ENCODE measurements around the gene OR7C1.
"Not testable (repeated sequence)": the region's sequence is repeated elsewhere in the genome, so short reads cannot be mapped to it uniquely, and the experiment has no call there.

The OR7C1 gene

DNA sequence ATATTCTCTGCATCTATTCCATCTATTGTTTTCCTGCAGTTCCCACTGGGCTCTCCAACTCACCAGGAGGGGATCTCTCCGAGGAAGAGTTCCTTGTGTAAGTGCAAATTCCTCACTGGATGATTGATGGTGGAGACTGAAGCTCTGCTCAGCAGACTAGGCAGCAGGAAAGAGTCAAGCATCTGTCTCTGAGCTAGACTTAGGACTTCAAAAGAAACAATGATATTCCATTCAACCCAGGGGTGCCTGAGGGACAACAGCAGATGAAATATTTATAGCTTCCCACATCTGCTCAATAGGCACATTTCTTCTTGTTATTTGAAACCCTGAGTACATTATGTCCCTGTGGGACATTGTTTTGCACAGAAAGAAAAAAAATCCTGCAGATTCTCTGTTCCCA, at the start of gene OR7C1, which contains the start of gene OR7A5:
OR7C1 (minus strand) TSS at position 175 of the 400 bp plus-strand sequence. CDS start 35,049 bp downstream, outside the sequence.
OR7A5 (minus strand) TSS at position 175 of the 400 bp plus-strand sequence. CDS start 6,944 bp downstream, outside the sequence.
- DNase-seq: no peak

DNA sequence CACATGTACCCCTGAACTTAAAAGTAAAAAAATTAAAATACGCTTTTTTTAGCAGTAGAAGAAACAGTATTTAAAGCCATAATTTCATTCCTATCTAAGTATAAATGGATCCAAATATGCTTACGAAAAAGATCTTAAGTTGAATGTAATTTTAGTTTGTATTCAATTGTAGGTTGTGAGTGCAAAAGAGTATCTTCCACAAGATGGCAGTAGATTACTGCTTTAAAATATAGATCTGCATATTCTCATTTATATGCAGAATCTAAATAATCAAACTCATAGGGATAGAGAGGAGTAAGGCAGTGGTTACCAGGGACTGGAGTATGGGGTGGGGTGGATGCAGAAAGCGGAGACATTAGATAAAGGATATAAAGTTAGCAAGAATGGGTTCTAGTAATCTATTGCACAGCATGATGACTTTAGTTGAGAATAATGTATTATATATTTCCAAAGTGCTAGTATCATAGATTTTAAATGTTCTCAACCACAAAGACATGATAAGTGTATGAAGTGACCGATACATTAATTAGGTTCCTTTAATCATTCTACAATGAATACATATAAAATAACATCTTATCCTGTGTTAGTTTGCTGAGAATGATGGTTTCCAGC, 36.7 kb upstream of the OR7C1 start:
- no peak for DNase-seq

DNA sequence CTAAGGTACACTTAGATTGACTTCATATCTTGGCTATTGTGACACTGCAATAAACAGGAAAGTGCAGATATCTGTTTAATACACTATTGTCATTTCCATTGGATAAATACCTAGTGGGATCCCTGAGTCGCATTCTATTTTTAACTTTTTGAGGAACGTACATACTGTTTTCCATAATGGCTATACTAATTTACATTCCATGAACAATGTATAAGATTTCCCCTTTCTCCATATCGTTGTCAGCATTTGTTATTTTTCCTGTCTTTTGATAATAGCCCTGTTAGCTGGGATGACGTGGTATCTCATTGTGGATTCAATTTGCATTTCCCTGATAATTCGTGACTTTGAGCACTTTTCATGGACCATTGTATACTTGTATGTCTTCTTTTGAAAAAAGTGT, 33.5 kb upstream of the OR7C1 start:
- no peak for DNase-seq

DNA sequence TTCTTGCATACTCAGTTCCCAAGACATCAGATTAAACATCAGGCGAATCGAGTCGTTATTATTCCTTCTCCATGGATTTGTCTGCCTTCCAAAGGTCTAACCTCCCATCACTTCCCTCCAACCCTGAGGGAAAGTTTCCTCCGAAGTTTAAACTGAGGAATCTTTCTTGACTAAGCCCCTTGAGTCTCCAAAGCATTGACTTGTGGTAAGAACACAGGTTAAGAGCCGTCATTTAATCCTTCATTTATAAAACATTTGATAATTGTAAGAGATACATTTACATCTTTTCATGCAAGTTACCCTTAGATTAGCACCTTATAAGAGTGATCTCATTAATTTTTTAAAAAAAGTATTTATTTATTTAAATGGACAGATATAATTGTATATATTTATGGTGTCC, 13.8 kb upstream of the OR7C1 start, which contains the start of gene OR7A10:
OR7A10 (minus strand) TSS at position 101 of the 400 bp plus-strand sequence. CDS start 7,045 bp downstream, outside the sequence.
- no peak for DNase-seq

DNA sequence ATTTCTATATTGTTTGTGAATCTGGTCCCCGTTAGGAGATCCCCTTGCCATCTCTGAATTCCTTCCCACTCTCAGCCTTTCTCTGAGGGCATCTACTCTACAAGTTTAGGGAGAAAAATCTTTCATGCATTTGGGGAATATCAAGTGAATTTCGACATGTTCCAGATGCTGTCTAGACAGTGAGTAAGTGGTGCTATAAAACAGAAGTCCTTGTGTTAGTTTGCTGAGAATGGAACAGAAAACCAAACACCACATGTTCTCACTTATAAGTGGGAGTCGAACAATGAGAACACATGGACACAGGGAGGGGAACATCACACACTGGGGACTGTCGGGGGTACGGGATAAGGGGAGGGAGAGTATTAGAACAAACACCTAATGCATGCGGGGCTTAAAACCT, 8.6 kb upstream of the OR7C1 start:
- DNase-seq: no peak

DNA sequence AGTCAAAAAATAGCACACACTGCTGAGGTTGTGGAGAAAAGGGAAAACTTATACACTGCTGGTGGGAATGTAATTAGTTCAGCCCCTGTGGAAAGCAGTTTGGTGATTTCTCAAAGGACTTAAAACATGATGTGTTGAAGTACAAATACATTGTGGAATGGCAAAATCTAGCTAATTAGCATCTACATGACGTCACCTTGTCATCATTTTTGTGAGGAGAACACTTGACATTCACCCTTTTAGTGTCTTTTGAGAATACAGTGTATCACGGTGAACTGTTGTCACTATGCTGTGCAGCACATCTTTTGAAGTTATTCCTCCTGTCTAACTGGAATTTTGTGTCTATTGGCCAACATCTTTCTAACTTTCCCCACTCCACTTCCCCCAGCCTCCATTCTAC, 8.2 kb upstream of the OR7C1 start:
- DNase-seq: no peak

DNA sequence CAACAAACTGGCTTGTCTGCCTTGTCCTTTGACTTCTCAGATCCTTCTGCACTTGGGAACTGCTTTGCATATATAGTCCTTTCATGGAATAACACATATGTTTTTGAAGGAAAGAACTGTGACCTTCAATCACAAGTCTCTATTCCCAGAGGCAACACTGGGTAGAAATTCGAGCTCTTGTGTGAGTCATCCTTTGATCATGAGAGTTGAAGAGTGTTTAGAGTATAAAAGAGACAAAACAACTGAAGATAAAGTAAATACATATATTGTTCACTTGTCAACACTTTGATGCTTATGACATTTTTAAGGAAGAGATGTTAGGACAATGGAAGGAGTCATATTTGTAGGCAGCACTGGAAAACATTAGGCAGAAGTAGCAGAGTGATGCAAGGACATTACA, 5.2 kb upstream of the OR7C1 start:
- no peak for DNase-seq

DNA sequence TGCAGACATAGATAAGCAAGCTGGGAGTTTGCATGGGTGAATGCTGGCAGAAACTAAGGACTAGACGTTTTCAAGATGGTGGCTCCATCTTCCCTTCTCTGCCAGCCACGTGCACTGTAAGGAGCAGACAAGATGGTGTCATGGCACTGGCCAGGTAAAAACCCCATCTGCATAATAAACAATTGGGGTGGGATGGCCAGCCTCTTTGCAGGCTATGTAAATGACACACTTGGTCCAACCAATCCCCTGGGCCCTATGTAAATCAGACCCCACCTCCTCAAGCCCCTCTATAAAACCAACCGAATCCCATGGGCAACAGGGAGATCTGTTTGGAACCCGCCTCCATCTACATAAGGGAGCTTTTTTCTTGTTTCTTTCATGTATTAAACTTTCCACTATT, 2.4 kb upstream of the OR7C1 start:
- no peak for DNase-seq

DNA sequence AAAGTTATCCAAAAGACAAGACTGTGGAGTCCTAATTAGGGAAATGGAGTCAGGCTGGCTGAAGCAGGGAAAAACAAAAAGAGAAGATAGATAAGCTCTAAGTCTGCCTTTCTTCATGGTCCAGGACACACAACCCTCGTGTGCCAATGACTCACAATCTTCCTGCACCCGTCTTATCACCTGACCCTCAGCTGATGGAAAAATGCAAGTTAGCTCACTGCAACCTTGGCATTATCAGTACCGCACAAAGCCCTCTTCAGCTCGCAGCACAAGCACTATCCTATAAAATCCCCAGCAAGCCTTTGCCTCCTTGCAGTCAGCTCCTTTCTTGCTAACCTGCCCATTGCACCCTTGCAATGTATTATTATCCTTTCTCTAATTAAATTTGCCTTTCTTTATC, 4.3 kb downstream of the OR7C1 start:
- no peak for DNase-seq

DNA sequence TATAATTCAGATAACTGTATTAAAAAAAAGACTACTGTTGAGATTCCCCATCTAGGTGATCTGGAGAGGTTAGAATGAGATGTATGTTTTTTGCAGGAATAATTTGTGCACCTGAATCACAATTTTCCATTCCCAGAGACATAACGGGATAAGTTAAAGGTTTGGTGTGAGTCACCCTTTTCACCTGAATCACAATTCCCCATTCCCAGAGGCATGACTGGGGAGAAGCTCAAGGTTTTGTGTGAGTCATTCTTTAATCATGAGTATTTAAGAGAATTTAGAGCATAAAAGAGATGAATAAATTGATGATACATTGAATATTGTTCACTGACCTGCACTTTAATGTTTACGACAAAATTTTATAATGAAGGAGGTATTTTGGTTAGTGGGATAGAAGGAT, 9.0 kb downstream of the OR7C1 start:
- no peak for DNase-seq

DNA sequence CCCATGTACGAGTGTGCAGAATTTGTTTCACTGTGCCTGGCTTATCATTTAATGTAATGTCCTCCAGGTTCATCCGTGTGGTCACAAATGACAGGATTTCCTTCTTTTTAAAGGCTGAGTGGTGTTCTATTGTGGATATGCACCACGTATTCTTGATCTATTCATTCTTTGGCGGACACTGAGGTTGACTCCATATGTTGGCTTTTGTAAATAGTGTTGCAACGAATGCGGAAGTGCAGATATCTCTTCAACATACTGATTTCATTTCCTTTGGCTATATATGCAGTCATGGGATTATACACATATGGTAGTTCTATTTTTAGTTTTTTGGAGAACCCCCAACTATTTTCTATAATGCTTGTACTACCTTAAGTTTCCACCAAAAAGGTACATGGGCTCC, 13.0 kb downstream of the OR7C1 start:
- DNase-seq: no peak

DNA sequence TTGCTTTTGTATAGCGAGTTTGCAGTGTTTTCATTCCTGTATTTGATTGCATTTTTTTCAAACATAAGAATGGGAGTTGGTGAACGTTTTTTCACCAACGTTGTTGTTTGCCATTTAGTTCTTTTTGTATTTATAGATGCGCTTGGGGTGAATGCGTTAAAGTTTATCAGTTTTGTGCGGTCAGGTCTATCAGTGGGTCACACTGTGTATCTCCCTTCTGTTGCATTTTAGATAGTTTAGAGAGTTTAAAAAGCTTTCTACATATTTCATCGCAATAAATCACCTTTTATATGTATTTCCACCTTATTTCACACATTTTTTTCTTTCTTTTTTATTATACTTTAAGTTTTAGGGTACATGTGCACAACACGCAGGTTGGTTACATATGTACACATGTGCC, 16.4 kb downstream of the OR7C1 start:
- DNase-seq: no peak

DNA sequence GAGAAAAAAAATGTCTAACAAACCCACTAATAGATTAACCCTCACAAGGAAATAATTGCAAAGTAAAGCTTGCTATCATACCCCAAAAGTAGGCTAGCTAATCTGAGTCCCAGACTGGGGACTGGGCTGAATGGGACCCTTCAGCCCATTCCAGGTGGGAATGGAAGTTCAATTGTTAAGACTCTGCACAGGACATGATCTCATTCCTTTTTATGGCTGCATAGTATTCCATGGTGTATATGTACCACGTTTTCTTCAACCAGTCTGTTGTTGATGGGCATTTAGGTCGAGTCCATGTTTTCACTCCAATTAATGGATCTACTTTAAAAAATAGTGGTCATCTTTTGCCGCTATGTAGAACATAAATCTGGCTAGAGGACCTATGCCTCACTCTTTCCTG, 17.9 kb downstream of the OR7C1 start:
- no peak for DNase-seq

DNA sequence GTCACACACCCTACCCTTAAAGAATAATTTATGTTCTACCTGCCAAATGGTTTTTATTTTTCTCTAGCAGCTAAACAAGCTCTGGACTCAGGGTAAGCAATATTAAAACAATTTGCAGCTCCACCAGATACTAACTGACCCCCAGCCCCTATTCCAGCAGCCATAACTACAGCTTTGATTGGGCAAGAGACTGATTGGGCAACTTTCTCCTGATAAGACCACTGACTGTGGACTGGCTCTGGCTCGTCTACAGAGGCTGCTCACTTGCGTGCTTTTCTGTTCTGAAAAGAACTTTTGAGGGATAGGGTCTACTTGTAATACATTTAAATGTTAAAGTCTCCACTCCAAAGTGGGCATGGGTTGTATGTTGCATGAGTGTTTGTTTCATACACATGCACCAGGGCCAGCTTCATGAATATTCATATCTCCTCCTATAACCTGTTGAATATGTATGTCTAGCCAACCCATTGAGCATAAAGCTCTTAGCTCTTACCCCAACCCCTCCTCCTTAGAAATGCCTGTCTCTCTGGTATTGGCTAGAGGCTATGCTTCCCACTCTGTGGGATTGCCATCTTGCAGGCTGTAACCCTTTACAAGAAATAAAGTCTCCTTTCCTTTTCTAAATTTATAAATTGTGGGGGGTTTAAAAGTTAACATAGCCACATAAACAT, 19.9 kb downstream of the OR7C1 start:
- DNase-seq: no peak

DNA sequence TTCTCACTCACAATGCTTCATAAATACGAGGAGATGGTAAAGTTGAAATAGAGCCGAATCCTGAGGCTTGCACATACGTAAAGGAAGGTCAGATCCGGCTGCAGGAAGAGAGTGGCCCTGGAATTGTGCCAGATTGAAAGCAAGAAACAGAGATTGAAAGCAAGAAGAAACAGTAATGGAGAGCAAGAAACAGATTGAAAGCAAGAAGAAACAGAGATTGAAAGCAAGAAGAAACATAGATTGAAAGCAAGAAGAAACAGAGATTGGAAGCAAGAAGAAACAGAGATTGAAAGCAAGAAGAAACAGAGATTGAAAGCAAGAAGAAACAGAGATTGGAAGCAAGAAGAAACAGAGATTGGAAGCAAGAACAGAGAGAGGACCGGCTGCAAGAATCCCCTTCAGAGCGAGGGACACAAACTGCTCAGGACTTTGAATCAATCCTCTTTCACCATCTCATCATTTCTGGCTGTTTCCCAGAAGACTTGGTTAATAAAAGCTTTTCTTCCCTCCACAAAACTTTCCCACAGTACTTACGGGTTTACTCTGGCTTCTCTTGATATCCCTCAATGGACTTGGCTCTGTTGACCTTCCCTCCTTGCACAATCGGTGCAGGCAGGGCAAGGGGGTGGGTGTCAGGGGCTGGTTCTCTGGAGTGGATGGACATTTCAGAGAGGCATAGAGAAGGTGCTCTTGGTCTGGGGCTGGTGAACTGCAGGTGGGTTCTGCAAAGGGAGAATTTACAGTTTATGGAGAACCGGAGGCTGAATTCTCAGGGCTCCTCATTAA, 25.5 kb downstream of the OR7C1 start:
- no peak for DNase-seq

DNA sequence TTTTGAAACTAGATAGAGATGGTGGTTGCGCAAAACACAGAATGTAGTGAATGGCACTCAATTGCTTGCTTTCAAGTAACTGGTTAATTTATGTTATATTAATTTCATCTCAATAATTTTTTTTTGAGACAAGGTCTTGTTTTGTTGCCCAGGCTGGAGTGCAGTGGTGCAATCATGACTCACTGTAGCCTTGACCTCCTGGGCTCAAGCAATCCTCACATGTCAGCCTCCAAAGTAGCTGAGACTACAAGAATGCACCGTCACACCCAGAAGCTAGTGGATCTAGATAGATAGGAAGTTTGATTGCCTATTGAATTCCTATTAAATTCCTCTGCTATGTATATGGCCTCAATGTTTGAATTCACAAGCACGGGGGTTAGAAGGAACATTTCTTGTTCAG, 30.2 kb downstream of the OR7C1 start:
- no peak for DNase-seq

DNA sequence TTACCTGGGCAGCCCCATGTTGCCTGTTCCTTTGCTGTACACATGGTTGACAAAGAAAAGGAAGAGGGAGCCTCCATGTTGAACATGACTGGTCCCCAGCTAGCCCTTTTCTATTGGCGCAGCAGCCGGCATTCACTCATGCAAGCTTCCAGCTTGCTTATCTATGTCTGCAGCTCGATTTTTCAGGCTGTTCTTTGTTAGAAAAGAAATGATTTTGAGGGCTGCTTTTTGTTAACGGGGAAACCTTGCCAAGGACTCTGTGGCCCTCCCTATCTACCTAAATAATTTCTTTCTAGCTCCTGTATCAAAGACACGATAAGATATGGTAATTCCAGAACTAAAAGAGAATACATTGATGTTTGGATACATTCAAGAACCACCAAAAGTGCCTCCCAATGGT, 36.2 kb downstream of the OR7C1 start:
- DNase-seq: no peak

DNA sequence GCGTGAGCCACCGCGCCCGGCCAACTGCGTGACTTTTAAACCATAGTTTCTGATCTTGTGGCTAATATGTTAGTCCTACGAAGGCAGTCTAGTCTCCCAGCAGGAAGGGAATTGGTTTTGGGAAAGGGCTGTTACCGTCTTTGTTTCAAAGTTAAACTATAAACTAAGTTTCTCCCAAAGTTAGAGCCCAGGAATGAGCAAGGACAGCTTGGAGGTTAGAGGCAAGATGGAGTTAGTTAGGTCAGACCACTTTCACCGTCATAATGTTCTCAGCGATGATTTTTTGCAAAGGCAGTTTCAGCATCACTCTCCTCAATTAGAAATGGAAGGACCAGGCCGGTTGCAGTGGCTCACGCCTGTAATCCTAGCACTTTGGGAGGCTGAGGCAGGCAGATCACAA, 39.0 kb downstream of the OR7C1 start:
- DNase-seq: no peak

DNA sequence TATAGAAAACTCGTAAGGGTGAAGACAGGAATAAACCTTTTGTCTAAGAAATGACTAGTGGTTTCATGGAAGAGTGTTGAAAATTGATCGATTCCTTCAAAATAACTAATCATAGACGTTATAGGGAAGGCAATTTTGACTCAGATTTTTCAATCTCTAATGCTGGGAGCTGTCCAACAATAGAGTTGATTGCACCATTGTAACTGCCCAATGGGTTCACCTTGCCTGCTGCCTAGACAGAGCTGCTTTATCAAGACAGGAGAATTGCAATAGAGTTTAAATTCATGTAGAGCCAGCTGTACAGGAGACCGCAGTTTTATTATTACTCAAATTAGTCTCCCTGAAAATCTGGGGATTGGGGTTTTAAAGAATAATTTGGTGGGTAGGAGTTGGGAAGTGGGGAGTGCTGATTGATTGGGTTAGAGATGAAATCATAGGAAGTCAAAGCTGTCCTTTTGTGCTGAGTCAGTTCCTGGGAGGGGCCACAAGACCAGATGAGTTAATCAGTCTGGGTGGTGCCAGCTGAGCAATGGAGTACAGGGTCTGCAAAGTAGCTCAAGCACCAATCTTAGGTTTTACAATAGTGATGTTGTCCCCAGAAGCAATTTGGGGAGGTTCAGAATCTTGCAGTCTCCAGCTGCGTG, 39.8 kb downstream of the OR7C1 start:
- DNase-seq: no peak

DNA sequence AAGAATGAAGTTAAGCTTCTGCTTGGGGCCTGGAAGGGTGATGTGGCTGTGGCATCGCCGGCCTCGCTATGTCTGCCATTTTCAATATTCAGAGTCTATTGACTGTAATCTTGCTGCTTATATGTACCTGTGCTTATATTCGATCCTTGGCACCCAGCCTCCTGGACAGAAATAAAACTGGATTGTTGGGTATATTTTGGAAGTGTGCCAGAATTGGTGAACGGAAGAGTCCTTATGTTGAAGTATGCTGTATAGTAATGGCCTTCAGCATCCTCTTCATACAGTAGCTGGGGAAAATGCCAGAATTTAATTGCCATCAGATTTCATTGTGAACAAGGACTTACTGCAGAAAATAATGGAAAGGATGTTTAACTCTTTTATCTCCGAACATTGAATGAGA, 42.7 kb downstream of the OR7C1 start:
- not testable (repeated sequence) for DNase-seq

DNA sequence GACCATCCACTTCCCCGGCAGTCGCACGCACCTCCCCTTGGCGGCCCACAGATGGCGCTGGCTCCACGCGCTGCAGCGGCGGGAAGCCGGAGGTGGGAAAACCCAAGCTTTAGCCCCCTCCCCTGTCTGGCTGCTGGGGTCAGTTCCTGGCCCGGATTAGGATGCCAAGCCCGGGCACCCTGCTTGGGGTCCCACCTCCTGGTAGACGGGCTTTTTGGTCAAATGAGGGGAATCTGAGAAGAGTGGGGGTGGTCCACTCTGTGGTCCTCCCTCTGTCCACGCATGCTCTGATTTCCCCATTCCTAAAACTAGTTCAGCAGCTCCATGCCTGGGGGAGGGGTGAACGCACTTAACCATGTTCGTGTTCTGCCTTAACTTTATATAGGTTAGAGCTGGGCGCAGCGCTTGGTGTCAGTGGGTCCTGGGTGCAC, 48.5 kb downstream of the OR7C1 start:
- DNase-seq: no peak

DNA sequence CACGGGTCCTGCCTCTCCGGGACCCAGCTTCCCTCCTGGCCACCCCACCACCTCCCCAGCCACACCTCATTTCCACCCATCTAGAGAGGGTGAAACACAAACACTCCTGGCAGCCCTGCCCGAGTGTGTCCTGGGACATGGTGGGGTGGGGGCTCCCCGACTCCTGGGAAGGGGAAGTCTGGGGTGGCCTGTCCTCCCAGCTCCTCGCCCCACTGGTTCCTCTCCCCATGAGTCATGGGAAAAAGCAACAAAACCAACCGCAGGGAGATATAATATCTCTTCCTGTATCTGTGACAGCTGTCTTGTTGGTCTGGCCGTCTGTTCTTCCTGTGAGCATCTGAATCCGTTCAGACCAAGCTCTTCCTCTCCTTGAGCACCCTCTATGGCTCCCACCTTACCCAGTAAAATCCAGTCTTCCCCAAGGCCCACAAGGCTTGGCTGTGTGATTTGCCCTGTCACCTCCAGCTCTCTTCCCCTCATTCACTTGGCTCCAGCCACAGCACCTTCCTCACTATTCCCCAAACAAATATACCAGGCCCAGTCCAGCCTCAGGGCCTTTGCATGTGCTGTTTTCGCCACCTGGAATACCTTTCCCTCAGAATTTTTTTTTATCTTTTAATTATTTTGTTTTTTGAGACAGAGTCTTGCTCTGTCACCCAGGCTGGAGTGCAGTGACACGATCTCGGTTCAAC, 49.7 kb downstream of the OR7C1 start:
- DNase-seq: not testable (repeated sequence)

DNA sequence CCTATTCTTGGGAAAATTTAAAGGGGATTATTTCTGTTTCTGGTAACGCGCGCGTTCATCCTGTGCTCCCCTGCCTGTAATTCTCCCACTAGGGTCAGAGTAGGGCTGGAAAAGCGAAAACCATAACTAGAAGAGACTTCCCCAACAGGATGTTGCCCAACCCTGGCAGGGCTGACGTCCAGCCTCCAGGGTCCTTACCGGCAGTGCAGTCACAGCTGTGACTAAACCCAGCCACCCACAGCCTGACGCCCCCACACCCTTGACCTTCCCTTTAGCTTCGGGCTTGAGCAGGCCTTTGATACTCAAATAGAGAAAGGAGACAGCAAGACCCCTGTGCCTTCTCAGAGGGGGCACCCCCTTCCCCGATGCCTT, 50.3 kb downstream of the OR7C1 start:
- DNase-seq: not testable (repeated sequence)

All from NCI-H187 (cell line).